HepG2 (cell line): ENCODE results near the gene VAPA. TPM values are rescaled to one million over a fixed set of nuclear protein-coding genes. Genes with fewer than 3 reads are reported as not detected.

Source experiments
- ATAC-seq: fragments of 200-7000 bp; cut with Tn5 transposase; 3 replicates; pipeline ENCODE4 v1.9.1; 2020; ENCODE audit warnings: mild to moderate bottlenecking, moderate library complexity
- BruUV-seq: library from RNA; stranded (reverse); fragments of 400-500 nt; replicated peaks from 2 replicates; lab custom pipeline; 2021; lab: Mats Ljungman, UMichigan
- CTCF ChIA-PET: fragments of 300-600 bp; formaldehyde crosslinking; extraction: SDS; loops from one replicate; lab custom pipeline; 2021; ENCODE audit warnings: low total read pairs, inconsistent platforms, low intra/inter-chr PET ratio; lab: Yijun Ruan, JAX
- POLR2A ChIA-PET: fragments of 350-600 bp; sonication (Branson Sonifier 250); formaldehyde crosslinking; loops from one replicate; lab custom pipeline; 2020; ENCODE audit warnings: antibody characterized with exemption, inconsistent platforms; lab: Yijun Ruan, JAX
- DNase-seq: peaks from one replicate; pipeline ENCODE4 v3.0.0-alpha.2; 2015; ENCODE audit warnings: low spot score
- FAIRE-seq: peaks from 3 replicates; lab custom pipeline; 2011; peaks lifted over from hg19 to GRCh38; lab: Jason Lieb, UNC
- H2AFZ ChIP-seq: one replicate; pipeline ENCODE4 v1.6.1; 2011; ENCODE audit warnings: low read length, inconsistent platforms
- H3K27ac ChIP-seq: fragments of 300-600 bp; 3 replicates; pipeline ENCODE4 v1.8.0; 2011; ENCODE audit warnings: mixed run types, mild to moderate bottlenecking, mixed read lengths, low read length, inconsistent platforms; ENCODE audit not compliant: insufficient read depth; ENCODE audit errors: extremely low read length
- H3K27me3 ChIP-seq, 2 experiments: fragments of 200-600 bp in 1 of 2; 2 replicates in 1 of 2; 3 replicates in 1 of 2; pipeline versions ENCODE4 v1.6.0 to v1.8.0; 2011; ENCODE audit warnings: low read length in 2 of 2, mild to moderate bottlenecking in 2 of 2, moderate library complexity in 2 of 2, inconsistent platforms in 1 of 2; ENCODE audit not compliant: insufficient read depth in 2 of 2, control insufficient read depth in 1 of 2
- H3K36me3 ChIP-seq, 2 experiments: fragments of 200-600 bp in 1 of 2; replicated peaks in 1 of 2; 2 replicates in 1 of 2; 3 replicates in 1 of 2; pipeline versions ENCODE4 v1.5.1 to v1.8.0; 2011; ENCODE audit warnings: low read length in 2 of 2, inconsistent platforms in 1 of 2; ENCODE audit not compliant: insufficient read depth in 2 of 2, control insufficient read depth in 1 of 2
- H3K4me1 ChIP-seq: 2 replicates; pipeline ENCODE4 v1.5.1; 2012; ENCODE audit warnings: low read length, inconsistent platforms; ENCODE audit not compliant: insufficient read depth
- H3K4me2 ChIP-seq: 2 replicates; pipeline ENCODE4 v1.6.0; 2011; ENCODE audit warnings: low read depth, low read length, inconsistent platforms
- H3K4me3 ChIP-seq, 3 experiments: fragments of 200-600 bp in 1 of 3; sonication (generic), shearing (Covaris generic) in 1 of 3; replicated peaks in 1 of 3; 2 replicates each; pipeline ENCODE4 v1.5.1; 2011 to 2016; ENCODE audit warnings: low read length in 3 of 3, inconsistent platforms in 2 of 3, low read depth in 2 of 3, mild to moderate bottlenecking in 2 of 3, control low read depth in 1 of 3, mixed read lengths in 1 of 3; ENCODE audit not compliant: insufficient read depth in 1 of 3
- H3K79me2 ChIP-seq: one replicate; pipeline ENCODE4 v1.6.1; 2011; ENCODE audit warnings: low read length, inconsistent platforms; ENCODE audit not compliant: insufficient read depth
- H3K9ac ChIP-seq: 2 replicates; pipeline ENCODE4 v1.6.0; 2011; ENCODE audit warnings: mild to moderate bottlenecking, low read depth, low read length, inconsistent platforms; ENCODE audit not compliant: insufficient read depth
- H3K9me3 ChIP-seq: 2 replicates; pipeline ENCODE4 v1.5.1; 2012; ENCODE audit warnings: mild to moderate bottlenecking, low read length
- H4K20me1 ChIP-seq: 2 replicates; pipeline ENCODE4 v1.6.0; 2011; ENCODE audit warnings: inconsistent platforms, mild to moderate bottlenecking, low read length, moderate library complexity; ENCODE audit not compliant: insufficient read depth
- ATF7-NPFF ChIP-seq: sonication (generic); formaldehyde crosslinking; IDR thresholded peaks from 2 replicates; pipeline ENCODE4 v1.8.1; 2023; ENCODE audit warnings: mild to moderate bottlenecking, low read depth, missing genetic modification reagents, moderate library complexity
- HNF4A ChIP-seq: sonication (generic); formaldehyde crosslinking; IDR thresholded peaks from 2 replicates; pipeline ENCODE4 v1.4.0; 2020; ENCODE audit warnings: missing genetic modification reagents
- MED8 ChIP-seq: sonication (generic); formaldehyde crosslinking; IDR thresholded peaks from 2 replicates; pipeline ENCODE4 v1.8.1; 2023; ENCODE audit warnings: mild to moderate bottlenecking, missing genetic modification reagents; ENCODE audit not compliant: insufficient replicate concordance
- REXO4 ChIP-seq: sonication (generic); formaldehyde crosslinking; IDR thresholded peaks from 2 replicates; pipeline ENCODE4 v1.8.0; 2022; ENCODE audit warnings: missing genetic modification reagents, mild to moderate bottlenecking, borderline replicate concordance
- SMAD9 ChIP-seq: sonication (generic); formaldehyde crosslinking; IDR thresholded peaks from 2 replicates; pipeline ENCODE4 v1.5.1; 2020; ENCODE audit warnings: mild to moderate bottlenecking, missing genetic modification reagents
- ZNF121 ChIP-seq: sonication (generic); formaldehyde crosslinking; IDR thresholded peaks from 2 replicates; pipeline ENCODE4 v1.5.0; 2020; ENCODE audit warnings: mild to moderate bottlenecking, missing genetic modification reagents
- ZNF230 ChIP-seq: sonication (generic); formaldehyde crosslinking; IDR thresholded peaks from 2 replicates; pipeline ENCODE4 v1.4.0; 2020; ENCODE audit warnings: mild to moderate bottlenecking, missing genetic modification reagents
- WGBS: methylation state at CpG from one replicate; pipeline ENCODE4 v1.1.6; 2017; ENCODE audit warnings: low lambda C conversion rate; 5-methylcytosine and 5-hydroxymethylcytosine counted together
- in situ Hi-C: cut with HindIII; loops from 2 replicates; pipeline ENCODE4 v1.10.0; 2017; ENCODE audit warnings: low pct_unique_long_range_greater_than_20kb; ENCODE audit not compliant: extremely low pct_ligation_motif_present
- intact Hi-C: fragments of 100-400 bp; cut with micrococcal nuclease; formaldehyde crosslinking; loops from one replicate; pipeline ENCODE4 v1.10.0; 2022; ENCODE audit not compliant: unreplicated experiment
- polyA plus RNA-seq, 8 experiments: library from polyadenylated mRNA; depleted of rRNA in 3 of 8; stranded (reverse) in 7 of 8; unstranded in 1 of 8; fragments of >200 nt; fragmentation: Illumina TruSeq in 4 of 8; extraction: Trizol in 4 of 8; gene quantifications; 2 replicates each; pipeline versions ENCODE4 v1.2.1 to v1.2.3, GENCODE V29; 2011 to 2016; ENCODE audit warnings: low read depth in 4 of 8, missing spikeins in 1 of 8, mixed read lengths in 1 of 8; ENCODE audit not compliant: insufficient read depth in 1 of 8
- total RNA-seq, 5 experiments: library from RNA; depleted of rRNA; stranded (reverse); fragments of >200 nt; fragmentation: Illumina TruSeq; extraction: Trizol; gene quantifications; 2 replicates each; pipeline ENCODE4 v1.2.3, GENCODE V29; 2016; ENCODE audit warnings: low read depth in 1 of 5
- TF ChIP-seq, protein P1 (sequence below): sonication (generic); formaldehyde crosslinking; IDR thresholded peaks from 2 replicates; pipeline ENCODE4 v1.4.0; 2020; ENCODE audit warnings: missing genetic modification reagents, mild to moderate bottlenecking, borderline replicate concordance
- TF ChIP-seq, protein P2 (sequence below): IDR thresholded peaks from 2 replicates; pipeline ENCODE4 v1.6.1; 2016; ENCODE audit warnings: missing compliant biosample characterization, missing genetic modification reagents, borderline replicate concordance
- TF ChIP-seq, protein P3 (sequence below): sonication (generic); formaldehyde crosslinking; IDR thresholded peaks from 2 replicates; pipeline ENCODE4 v1.5.1; 2020; ENCODE audit warnings: mild to moderate bottlenecking, missing genetic modification reagents

The VAPA gene
- total and polyA plus RNA-seq, 2 of the 13 experiments (the other 11 are each of a cell fraction or from before 2014, with no cell fraction given) = 167 to 294 TPM

DNA sequence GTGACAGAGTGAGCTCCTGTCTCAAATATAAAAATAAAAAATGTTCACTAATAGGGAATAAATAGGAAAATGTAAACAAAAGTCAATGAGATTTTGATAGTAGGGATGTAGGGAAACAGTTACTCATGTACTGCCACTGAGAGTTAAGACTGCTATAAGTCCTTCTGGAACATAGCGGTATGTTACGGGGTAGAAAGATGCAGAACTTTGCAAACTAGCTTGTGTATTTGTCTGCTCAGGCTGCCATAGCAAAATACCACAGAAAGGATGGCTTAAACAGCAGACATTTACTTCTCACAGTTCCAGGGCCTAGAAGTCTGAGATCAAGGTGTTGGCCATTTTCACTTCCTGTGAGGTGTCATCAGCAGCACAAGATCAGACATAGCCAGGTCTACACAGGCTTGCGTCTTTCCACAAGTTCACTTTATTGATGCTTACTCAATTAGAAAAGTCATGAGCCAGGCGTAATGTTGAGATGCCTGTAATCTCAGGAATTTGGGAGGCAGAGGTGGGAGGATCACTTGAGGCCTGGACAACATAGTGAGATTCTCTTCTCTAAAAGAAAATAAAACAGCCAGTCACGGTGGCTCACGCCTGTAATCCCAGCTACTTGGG is 19.3 kb upstream of the VAPA start:
- FAIRE-seq (no peak), DNase-seq (no peak), ATAC-seq (no peak)
- H3K4me2 ChIP-seq = no peak overlapping the region
- peaks cover 30% of the 10 kb centered on the region for H3K4me1 ChIP-seq
- H4K20me1 ChIP-seq = no peaks in the 10 kb centered on the region
- TF ChIP-seq SMAD9 (CRISPR knock-in tag) (no peak), ZNF121 (CRISPR knock-in tag) (peak; percentile 48; the same call in 1 of the 2 replicates)
- TF ChIP-seq, protein P1, sequence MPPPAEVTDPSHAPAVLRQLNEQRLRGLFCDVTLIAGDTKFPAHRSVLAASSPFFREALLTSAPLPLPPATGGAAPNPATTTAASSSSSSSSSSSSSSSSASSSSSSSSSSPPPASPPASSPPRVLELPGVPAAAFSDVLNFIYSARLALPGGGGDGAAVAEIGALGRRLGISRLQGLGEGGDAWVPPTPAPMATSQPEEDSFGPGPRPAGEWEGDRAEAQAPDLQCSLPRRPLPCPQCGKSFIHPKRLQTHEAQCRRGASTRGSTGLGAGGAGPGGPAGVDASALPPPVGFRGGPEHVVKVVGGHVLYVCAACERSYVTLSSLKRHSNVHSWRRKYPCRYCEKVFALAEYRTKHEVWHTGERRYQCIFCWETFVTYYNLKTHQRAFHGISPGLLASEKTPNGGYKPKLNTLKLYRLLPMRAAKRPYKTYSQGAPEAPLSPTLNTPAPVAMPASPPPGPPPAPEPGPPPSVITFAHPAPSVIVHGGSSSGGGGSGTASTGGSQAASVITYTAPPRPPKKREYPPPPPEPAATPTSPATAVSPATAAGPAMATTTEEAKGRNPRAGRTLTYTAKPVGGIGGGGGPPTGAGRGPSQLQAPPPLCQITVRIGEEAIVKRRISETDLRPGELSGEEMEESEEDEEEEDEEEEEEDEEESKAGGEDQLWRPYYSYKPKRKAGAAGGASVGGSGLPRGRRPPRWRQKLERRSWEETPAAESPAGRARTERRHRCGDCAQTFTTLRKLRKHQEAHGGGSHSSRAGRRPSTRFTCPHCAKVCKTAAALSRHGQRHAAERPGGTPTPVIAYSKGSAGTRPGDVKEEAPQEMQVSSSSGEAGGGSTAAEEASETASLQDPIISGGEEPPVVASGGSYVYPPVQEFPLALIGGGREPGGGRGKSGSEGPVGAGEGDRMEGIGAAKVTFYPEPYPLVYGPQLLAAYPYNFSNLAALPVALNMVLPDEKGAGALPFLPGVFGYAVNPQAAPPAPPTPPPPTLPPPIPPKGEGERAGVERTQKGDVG = no peak
- no peaks in the 10 kb centered on the region for H3K36me3 ChIP-seq
- H3K79me2 ChIP-seq = no peaks in the 10 kb centered on the region
- H3K27ac ChIP-seq = no peak overlapping the region
- ChIA-PET POLR2A (no interaction called here), CTCF (no interaction called here)
- intact Hi-C loops = no loop called here
- H3K9ac ChIP-seq = no peak overlapping the region
- no peak overlapping the region for H2AFZ ChIP-seq
- H3K27me3 ChIP-seq = no peaks in the 10 kb centered on the region
- in situ Hi-C loops = no loop called here
- BruUV-seq = no TSS peak
- 85% methylated on average over 6 of the region's 6 CpGs for WGBS
- no peak overlapping the region for H3K4me3 ChIP-seq
- H3K9me3 ChIP-seq = no peaks in the 10 kb centered on the region

DNA sequence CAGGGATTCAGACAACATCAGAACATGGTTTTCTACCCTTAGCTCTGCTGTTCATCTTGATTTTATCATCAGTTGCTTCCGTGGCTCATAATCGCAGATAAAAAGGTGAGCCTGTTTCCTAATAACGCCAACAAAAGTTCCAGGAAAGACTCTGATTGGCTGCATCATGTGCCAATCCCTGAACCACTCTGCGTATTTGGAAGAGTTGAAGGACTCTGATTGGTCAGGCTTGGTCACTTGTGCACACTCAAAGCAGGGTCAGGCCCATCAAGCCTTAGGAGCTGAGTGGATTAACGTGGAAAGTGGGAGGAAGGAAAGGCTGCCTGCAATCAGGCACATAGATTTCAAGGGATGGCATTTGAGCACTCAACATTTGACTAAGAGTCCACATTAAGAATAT is 16.7 kb upstream of the VAPA start:
- H3K4me1 ChIP-seq = peaks cover 32% of the 10 kb centered on the region
- H3K79me2 ChIP-seq = no peaks in the 10 kb centered on the region
- FAIRE-seq = no peak
- in situ Hi-C loops = no loop called here
- DNase-seq = no peak
- WGBS = 93% methylated on average over 5 of the region's 5 CpGs
- H4K20me1 ChIP-seq = no peaks in the 10 kb centered on the region
- H3K27me3 ChIP-seq = no peaks in the 10 kb centered on the region
- intact Hi-C loops = no loop called here
- ATAC-seq = no peak
- no peak overlapping the region for H3K4me3 ChIP-seq
- no peaks in the 10 kb centered on the region for H3K9me3 ChIP-seq
- H3K4me2 ChIP-seq = no peak overlapping the region
- H3K36me3 ChIP-seq = no peaks in the 10 kb centered on the region
- H3K27ac ChIP-seq = no peak overlapping the region
- POLR2A ChIA-PET = interaction anchor here (1.5 kb wide), 1 partner anchor 16 kb away, joined by 5 read pairs; the partner anchor contains the start of gene VAPA
- BruUV-seq = no TSS peak
- CTCF ChIA-PET = no interaction called here
- no peak overlapping the region for H3K9ac ChIP-seq
- H2AFZ ChIP-seq = no peak overlapping the region
- TF ChIP-seq, protein P2, sequence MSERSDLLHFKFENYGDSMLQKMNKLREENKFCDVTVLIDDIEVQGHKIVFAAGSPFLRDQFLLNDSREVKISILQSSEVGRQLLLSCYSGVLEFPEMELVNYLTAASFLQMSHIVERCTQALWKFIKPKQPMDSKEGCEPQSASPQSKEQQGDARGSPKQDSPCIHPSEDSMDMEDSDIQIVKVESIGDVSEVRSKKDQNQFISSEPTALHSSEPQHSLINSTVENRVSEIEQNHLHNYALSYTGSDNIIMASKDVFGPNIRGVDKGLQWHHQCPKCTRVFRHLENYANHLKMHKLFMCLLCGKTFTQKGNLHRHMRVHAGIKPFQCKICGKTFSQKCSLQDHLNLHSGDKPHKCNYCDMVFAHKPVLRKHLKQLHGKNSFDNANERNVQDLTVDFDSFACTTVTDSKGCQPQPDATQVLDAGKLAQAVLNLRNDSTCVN = no peak
- TF ChIP-seq MED8 (CRISPR knock-in tag) (no peak), HNF4A (CRISPR knock-in tag) (no peak), REXO4 (CRISPR knock-in tag) (no peak), ZNF230 (CRISPR knock-in tag) (no peak), ATF7-NPFF (CRISPR knock-in tag) (no peak)
- TF ChIP-seq, protein P3, sequence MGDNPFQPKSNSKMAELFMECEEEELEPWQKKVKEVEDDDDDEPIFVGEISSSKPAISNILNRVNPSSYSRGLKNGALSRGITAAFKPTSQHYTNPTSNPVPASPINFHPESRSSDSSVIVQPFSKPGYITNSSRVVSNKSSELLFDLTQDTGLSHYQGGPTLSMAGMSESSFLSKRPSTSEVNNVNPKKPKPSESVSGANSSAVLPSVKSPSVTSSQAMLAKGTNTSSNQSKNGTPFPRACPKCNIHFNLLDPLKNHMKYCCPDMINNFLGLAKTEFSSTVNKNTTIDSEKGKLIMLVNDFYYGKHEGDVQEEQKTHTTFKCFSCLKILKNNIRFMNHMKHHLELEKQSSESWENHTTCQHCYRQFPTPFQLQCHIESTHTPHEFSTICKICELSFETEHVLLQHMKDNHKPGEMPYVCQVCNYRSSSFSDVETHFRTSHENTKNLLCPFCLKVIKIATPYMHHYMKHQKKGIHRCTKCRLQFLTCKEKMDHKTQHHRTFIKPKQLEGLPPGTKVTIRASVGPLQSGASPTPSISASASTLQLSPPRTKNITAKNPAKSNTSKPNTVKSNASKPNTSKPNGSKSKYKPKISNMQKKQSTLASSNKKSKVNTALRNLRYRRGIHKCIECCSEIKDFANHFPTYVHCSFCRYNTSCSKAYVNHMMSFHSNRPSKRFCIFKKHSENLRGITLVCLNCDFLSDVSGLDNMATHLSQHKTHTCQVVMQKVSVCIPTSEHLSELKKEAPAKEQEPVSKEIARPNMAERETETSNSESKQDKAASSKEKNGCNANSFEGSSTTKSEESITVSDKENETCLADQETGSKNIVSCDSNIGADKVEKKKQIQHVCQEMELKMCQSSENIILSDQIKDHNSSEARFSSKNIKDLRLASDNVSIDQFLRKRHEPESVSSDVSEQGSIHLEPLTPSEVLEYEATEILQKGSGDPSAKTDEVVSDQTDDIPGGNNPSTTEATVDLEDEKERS = no peak
